GM23338 (cell line): Measurements from ENCODE around the gene MKI67. TPM values are rescaled to one million over a fixed set of nuclear protein-coding genes. Genes with fewer than 3 reads are reported as not detected.

Experiments
- ATAC-seq: fragments of 200-7000 bp; cut with Tn5 transposase; 3 replicates; pipeline ENCODE4 v1.9.1; 2020
- DNase-seq: peaks from one replicate; pipeline ENCODE4 v3.0.0-alpha.2; 2015; ENCODE audit warnings: low spot score
- H2AFZ ChIP-seq: fragments of 200-600 bp; sonication (generic); 2 replicates; pipeline ENCODE4 v1.8.0; 2016; ENCODE audit warnings: antibody characterized with exemption, mild to moderate bottlenecking, moderate library complexity
- H3F3A ChIP-seq: fragments of 200-600 bp; sonication (generic); replicated peaks from 2 replicates; pipeline ENCODE4 v1.8.0; 2017; ENCODE audit warnings: antibody characterized with exemption, mixed run types, low read depth
- H3K27ac ChIP-seq: fragments of 200-600 bp; sonication (generic); 2 replicates; pipeline ENCODE4 v1.6.1; 2016; ENCODE audit warnings: low read depth
- H3K27me3 ChIP-seq: fragments of 200-600 bp; sonication (generic); 2 replicates; pipeline ENCODE4 v1.8.0; 2016; ENCODE audit warnings: mild to moderate bottlenecking, mixed run types, moderate library complexity; ENCODE audit not compliant: insufficient read depth
- H3K36me3 ChIP-seq: fragments of 200-600 bp; sonication (generic); 2 replicates; pipeline ENCODE4 v1.8.0; 2016; ENCODE audit warnings: mild to moderate bottlenecking; ENCODE audit not compliant: insufficient read depth
- H3K4me1 ChIP-seq: fragments of 200-600 bp; sonication (generic); 2 replicates; pipeline ENCODE4 v1.8.0; 2016; ENCODE audit warnings: mild to moderate bottlenecking, moderate library complexity; ENCODE audit not compliant: insufficient read depth
- H3K4me2 ChIP-seq: fragments of 200-600 bp; sonication (generic); 2 replicates; pipeline ENCODE4 v1.7.1; 2017; ENCODE audit warnings: mixed run types
- H3K4me3 ChIP-seq: fragments of 200-600 bp; sonication (generic); 2 replicates; pipeline ENCODE4 v1.6.1; 2016; ENCODE audit warnings: mixed run types
- H3K79me2 ChIP-seq: fragments of 200-600 bp; sonication (generic); replicated peaks from 2 replicates; pipeline ENCODE4 v1.8.0; 2017; ENCODE audit warnings: mild to moderate bottlenecking; ENCODE audit not compliant: insufficient read depth
- H3K9me2 ChIP-seq: fragments of 200-600 bp; sonication (generic); 2 replicates; pipeline ENCODE4 v1.8.0; 2017; ENCODE audit not compliant: insufficient read depth
- H4K20me1 ChIP-seq: fragments of 200-600 bp; sonication (generic); replicated peaks from 2 replicates; pipeline ENCODE4 v1.8.0; 2017; ENCODE audit warnings: mild to moderate bottlenecking; ENCODE audit not compliant: insufficient read depth
- H3K27ac Mint-ChIP-seq: 2 replicates; pipeline ENCODE4 v1.8.0; 2020; ENCODE audit warnings: inconsistent platforms, mild to moderate bottlenecking, moderate library complexity, mixed read lengths
- H3K27me3 Mint-ChIP-seq: 3 replicates; pipeline ENCODE4 v1.8.0; 2022; ENCODE audit warnings: low read depth, mild to moderate bottlenecking, moderate library complexity, mixed read lengths, inconsistent platforms; ENCODE audit not compliant: insufficient read depth, poor library complexity
- H3K36me3 Mint-ChIP-seq: 3 replicates; pipeline ENCODE4 v1.8.0; 2021; ENCODE audit warnings: low read depth, mild to moderate bottlenecking, inconsistent platforms, moderate library complexity, mixed read lengths
- H3K4me1 Mint-ChIP-seq: 3 replicates; pipeline ENCODE4 v1.8.0; 2020; ENCODE audit warnings: mild to moderate bottlenecking, inconsistent platforms, mixed read lengths
- H3K4me3 Mint-ChIP-seq: 3 replicates; pipeline ENCODE4 v1.8.0; 2021; ENCODE audit warnings: moderate library complexity, mild to moderate bottlenecking, inconsistent platforms, mixed read lengths
- H3K9me3 Mint-ChIP-seq: 3 replicates; pipeline ENCODE4 v1.8.0; 2020; ENCODE audit warnings: moderate library complexity, mild to moderate bottlenecking, inconsistent platforms, mixed read lengths
- CREB1 ChIP-seq: fragments of 250-450 bp; sonication (Bioruptor Pico); IDR thresholded peaks from 2 replicates; pipeline ENCODE4 v1.5.0; 2020; ENCODE audit warnings: low read depth, mild to moderate bottlenecking, moderate library complexity
- EZH2phosphoT487 ChIP-seq: fragments of 200-600 bp; sonication (generic); IDR thresholded peaks from one replicate; pipeline ENCODE4 v1.8.1; 2018; ENCODE audit warnings: antibody characterized with exemption; ENCODE audit not compliant: unreplicated experiment
- JUNB ChIP-seq: IDR thresholded peaks from one replicate; pipeline ENCODE4 v1.6.1; 2016; ENCODE audit warnings: antibody characterized with exemption; ENCODE audit not compliant: unreplicated experiment
- NANOG ChIP-seq: IDR thresholded peaks from 2 replicates; pipeline ENCODE4 v1.6.1; 2016; ENCODE audit warnings: antibody characterized with exemption, borderline replicate concordance
- POLR2AphosphoS5 ChIP-seq: IDR thresholded peaks from 2 replicates; pipeline ENCODE4 v1.6.1; 2016; ENCODE audit warnings: antibody characterized with exemption, low read depth
- REST ChIP-seq: IDR thresholded peaks from one replicate; pipeline ENCODE4 v1.6.1; 2018; ENCODE audit warnings: antibody characterized with exemption; ENCODE audit not compliant: unreplicated experiment
- ZNF114 ChIP-seq: fragments of 250-450 bp; sonication (Bioruptor Pico); IDR thresholded peaks from 2 replicates; pipeline ENCODE4 v1.5.0; 2020; ENCODE audit warnings: mild to moderate bottlenecking, moderate library complexity
- long read RNA-seq: library from polyadenylated mRNA; unstranded; transcript quantifications from one replicate; pipeline ENCODE4 v2.0.0, GENCODE V29; 2020; ENCODE audit not compliant: unreplicated experiment
- polyA plus RNA-seq: library from polyadenylated mRNA; unstranded; fragments of >200 nt; fragmentation: Nextera tagmentation; extraction: Ambion mirVana; gene quantifications from 2 replicates; pipeline ENCODE4 v1.2.1, GENCODE V29; 2016
- total RNA-seq: library from RNA; depleted of rRNA; stranded (reverse); fragments of >200 nt; shearing (Covaris generic); gene quantifications from 2 replicates; pipeline ENCODE4 v1.2.3, GENCODE V29; 2014; rRNA removed
- TF ChIP-seq, protein P1 (sequence below), 2 experiments: fragments of 200-600 bp in 1 of 2; sonication (generic) in 1 of 2; conservative IDR thresholded peaks; 2 replicates each; pipeline versions ENCODE4 v1.5.1 to v1.6.1; 2016 to 2017; ENCODE audit warnings: antibody characterized with exemption in 2 of 2, low read depth in 2 of 2, mild to moderate bottlenecking in 2 of 2, moderate library complexity in 1 of 2

The MKI67 gene, protein sequence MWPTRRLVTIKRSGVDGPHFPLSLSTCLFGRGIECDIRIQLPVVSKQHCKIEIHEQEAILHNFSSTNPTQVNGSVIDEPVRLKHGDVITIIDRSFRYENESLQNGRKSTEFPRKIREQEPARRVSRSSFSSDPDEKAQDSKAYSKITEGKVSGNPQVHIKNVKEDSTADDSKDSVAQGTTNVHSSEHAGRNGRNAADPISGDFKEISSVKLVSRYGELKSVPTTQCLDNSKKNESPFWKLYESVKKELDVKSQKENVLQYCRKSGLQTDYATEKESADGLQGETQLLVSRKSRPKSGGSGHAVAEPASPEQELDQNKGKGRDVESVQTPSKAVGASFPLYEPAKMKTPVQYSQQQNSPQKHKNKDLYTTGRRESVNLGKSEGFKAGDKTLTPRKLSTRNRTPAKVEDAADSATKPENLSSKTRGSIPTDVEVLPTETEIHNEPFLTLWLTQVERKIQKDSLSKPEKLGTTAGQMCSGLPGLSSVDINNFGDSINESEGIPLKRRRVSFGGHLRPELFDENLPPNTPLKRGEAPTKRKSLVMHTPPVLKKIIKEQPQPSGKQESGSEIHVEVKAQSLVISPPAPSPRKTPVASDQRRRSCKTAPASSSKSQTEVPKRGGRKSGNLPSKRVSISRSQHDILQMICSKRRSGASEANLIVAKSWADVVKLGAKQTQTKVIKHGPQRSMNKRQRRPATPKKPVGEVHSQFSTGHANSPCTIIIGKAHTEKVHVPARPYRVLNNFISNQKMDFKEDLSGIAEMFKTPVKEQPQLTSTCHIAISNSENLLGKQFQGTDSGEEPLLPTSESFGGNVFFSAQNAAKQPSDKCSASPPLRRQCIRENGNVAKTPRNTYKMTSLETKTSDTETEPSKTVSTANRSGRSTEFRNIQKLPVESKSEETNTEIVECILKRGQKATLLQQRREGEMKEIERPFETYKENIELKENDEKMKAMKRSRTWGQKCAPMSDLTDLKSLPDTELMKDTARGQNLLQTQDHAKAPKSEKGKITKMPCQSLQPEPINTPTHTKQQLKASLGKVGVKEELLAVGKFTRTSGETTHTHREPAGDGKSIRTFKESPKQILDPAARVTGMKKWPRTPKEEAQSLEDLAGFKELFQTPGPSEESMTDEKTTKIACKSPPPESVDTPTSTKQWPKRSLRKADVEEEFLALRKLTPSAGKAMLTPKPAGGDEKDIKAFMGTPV (N-terminal part only)
- total RNA-seq, result 51.3 and 58.0 TPM in 2 replicates
- polyA plus RNA-seq, result 88.7 and 103 TPM in 2 replicates
- long read RNA-seq, partial matches to known transcripts, result 22 of 36 reads
- long read RNA-seq, other reads (novel, unspliced or antisense), result 13 of 36 reads

DNA sequence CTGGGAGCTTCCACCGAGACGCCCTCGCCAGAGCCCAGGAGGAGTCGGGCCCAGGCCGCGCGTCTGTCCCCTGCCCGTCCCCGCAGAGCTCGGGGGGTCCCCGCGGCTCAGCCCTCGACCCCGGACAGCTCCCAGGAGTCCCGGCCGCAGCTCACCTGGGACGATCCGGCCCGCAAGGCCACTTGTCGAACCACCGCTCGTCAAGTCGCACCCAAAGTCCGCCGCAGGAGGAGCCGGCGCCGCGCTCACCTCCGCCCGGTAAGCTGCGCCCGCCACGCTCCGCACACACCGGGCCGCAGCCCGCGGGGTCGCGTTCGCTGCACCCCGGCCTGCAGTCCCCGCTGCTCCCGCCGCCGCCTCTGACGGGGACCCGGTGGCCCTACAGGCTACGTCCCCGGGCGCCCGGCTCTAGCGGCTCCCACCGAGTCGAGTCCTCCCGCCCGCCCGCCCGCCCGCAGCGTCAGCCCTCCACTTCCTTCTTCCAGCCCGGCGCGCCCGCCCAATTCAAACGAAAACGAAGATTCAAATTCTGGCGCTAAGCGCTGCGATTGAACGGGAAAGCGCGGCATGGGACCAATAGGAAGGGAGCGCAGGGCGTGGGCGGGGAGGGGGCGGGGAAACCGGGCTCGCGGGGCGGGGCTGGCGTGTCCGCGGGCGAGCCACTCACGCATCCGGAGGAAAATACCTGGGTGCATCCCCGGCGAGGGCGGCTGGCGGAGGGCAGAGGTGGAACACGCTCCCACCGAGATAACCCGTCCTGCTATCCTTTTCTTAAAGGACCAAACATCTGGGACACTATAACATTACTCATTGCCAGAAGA, at the start of gene MKI67:
Gene MKI67, minus strand, starts transcription at position 480 of the 821 bp plus-strand sequence. CDS start 756 bp downstream, outside the sequence.
- H3K4me2 ChIP-seq, result peak within 1 kb of the TSS; percentile 97
- H3F3A ChIP-seq, result no peaks in the 10 kb centered on the region
- Mint-ChIP-seq H3K36me3 (peaks cover 20% of the 10 kb centered on the region; the same call in 2 of the 3 replicates), H3K27ac (no peak within 1 kb of the TSS), H3K9me3 (no peaks in the 10 kb centered on the region), H3K4me3 (peak within 1 kb of the TSS; percentile 92), H3K27me3 (peaks cover 8% of the 10 kb centered on the region), H3K4me1 (peaks cover 24% of the 10 kb centered on the region)
- DNase-seq (peak; percentile 97), ATAC-seq (peak; percentile 83)
- no peak for TF ChIP-seq NANOG
- peak; percentile 66 for TF ChIP-seq POLR2AphosphoS5
- H3K36me3 ChIP-seq, result peaks cover 12% of the 10 kb centered on the region
- peaks cover 25% of the 10 kb centered on the region for H4K20me1 ChIP-seq
- peaks cover 24% of the 10 kb centered on the region for H3K4me1 ChIP-seq
- H3K27me3 ChIP-seq, result no peaks in the 10 kb centered on the region
- peak within 1 kb of the TSS; percentile 97 for H2AFZ ChIP-seq
- no peaks in the 10 kb centered on the region for H3K9me2 ChIP-seq
- H3K4me3 ChIP-seq, result peak within 1 kb of the TSS; percentile 94
- no peak within 1 kb of the TSS for H3K27ac ChIP-seq
- H3K79me2 ChIP-seq, result peaks cover 45% of the 10 kb centered on the region

DNA sequence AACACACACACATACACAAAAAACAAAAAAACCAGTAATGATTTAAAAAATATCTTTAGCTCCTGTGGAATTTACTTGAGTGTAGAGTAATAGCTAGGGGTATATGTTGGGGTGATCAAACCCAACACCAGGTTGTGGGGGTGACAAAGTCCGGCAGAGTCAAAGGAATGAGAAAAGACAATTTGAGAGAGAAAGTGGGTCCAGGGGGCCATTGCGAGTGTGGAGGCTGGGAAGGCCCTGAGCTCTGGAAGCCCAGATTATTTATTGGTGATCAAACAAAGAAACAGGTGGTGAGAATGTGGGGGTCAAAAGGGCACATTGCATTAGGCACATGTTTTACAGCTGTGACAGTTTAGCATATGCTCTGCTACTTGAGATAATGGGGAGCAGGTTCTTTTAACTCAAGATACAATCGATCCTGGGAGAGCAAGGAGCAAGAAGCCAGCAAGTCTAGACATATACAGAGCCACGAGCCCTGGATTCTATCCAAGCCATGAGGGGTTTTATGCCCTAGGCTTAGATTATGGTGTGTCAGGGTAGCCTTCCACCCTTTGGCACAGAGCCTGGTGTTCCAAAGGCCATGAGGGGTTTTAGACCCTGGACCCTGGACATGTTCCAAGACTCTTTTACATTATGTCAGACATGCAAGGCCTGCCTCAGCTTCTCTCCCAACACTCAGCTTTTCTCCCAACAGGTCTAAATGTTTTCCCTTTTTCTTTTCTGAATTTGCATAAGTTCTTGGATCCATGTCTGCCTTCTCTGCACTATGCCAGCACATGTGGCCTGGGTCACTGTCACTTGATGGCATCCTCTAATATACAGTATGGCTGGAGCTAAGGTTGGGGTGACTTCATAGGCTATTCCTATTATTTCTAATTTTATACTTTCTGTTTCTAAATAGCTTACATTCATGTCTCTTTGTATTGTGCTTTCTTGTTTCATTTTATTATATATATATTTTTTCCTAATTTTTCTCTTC, 48.6 kb upstream of the MKI67 start:
- Mint-ChIP-seq H3K4me3 (no peak overlapping the region), H3K27ac (no peak overlapping the region), H3K36me3 (peaks cover 17% of the 10 kb centered on the region), H3K9me3 (peaks cover 54% of the 10 kb centered on the region), H3K4me1 (peaks cover 5% of the 10 kb centered on the region; the same call in 1 of the 3 replicates), H3K27me3 (peaks cover 11% of the 10 kb centered on the region)
- Histone ChIP-seq H2AFZ (no peak overlapping the region), H3K27ac (no peak overlapping the region), H3K4me3 (no peak overlapping the region), H3K36me3 (0 out of 2 replicates have a peak, but pooled peaks cover 6% of the 10 kb centered on the region), H4K20me1 (no peaks in the 10 kb centered on the region), H3K27me3 (no peaks in the 10 kb centered on the region), H3K4me1 (no peaks in the 10 kb centered on the region), H3K9me2 (no peaks in the 10 kb centered on the region), H3K79me2 (no peaks in the 10 kb centered on the region), H3K4me2 (no peak overlapping the region), H3F3A (no peaks in the 10 kb centered on the region)
- no peak for ATAC-seq
- TF ChIP-seq EZH2phosphoT487, result no peak
- no peak for TF ChIP-seq REST
- TF ChIP-seq CREB1, result no peak
- no peak for TF ChIP-seq JUNB
- TF ChIP-seq ZNF114 (CRISPR knock-in tag), result no peak
- no peak for TF ChIP-seq NANOG
- TF ChIP-seq, protein P1, sequence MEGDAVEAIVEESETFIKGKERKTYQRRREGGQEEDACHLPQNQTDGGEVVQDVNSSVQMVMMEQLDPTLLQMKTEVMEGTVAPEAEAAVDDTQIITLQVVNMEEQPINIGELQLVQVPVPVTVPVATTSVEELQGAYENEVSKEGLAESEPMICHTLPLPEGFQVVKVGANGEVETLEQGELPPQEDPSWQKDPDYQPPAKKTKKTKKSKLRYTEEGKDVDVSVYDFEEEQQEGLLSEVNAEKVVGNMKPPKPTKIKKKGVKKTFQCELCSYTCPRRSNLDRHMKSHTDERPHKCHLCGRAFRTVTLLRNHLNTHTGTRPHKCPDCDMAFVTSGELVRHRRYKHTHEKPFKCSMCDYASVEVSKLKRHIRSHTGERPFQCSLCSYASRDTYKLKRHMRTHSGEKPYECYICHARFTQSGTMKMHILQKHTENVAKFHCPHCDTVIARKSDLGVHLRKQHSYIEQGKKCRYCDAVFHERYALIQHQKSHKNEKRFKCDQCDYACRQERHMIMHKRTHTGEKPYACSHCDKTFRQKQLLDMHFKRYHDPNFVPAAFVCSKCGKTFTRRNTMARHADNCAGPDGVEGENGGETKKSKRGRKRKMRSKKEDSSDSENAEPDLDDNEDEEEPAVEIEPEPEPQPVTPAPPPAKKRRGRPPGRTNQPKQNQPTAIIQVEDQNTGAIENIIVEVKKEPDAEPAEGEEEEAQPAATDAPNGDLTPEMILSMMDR (conservative IDR thresholded peaks at IDR 0.05; ENCODE audit: low read depth in 2 of 2), result no peak
- DNase-seq, result peak; percentile 16
